GM12892 (cell line): ENCODE results near the gene RNF121.
"Not testable (repeated sequence)": the region's sequence is repeated elsewhere in the genome, so short reads cannot be mapped to it uniquely, and the experiment has no call there.

Experiments used
- POLR2A ChIP-seq: IDR thresholded peaks from 2 replicates; pipeline ENCODE4 v1.6.1; 2011; ENCODE audit warnings: low read depth, low read length, control low read depth
- POLR2AphosphoS5 ChIP-seq: IDR thresholded peaks from 2 replicates; pipeline ENCODE4 v1.6.1; 2011; ENCODE audit warnings: low read depth, low read length, control low read depth
- TAF1 ChIP-seq: IDR thresholded peaks from 2 replicates; pipeline ENCODE4 v1.6.1; 2011; ENCODE audit warnings: low read depth, mild to moderate bottlenecking, control low read depth, low read length, borderline replicate concordance

- not testable (repeated sequence) for TF ChIP-seq POLR2AphosphoS5, POLR2A, TAF1
Measured at GRCh38 chr11:71901137-71901536, 27.7 kb upstream of the RNF121 start.
